HUES64 (cell line): ENCODE results near the gene IGF1.

Experiments used
- H3K27ac ChIP-seq: 2 replicates; pipeline ENCODE4 v1.7.0; 2013; ENCODE audit warnings: low read depth, low read length, inconsistent platforms
- H3K27me3 ChIP-seq: 2 replicates; pipeline ENCODE4 v1.6.1; 2013; ENCODE audit warnings: mild to moderate bottlenecking, low read length; ENCODE audit not compliant: insufficient read depth
- H3K36me3 ChIP-seq: 2 replicates; pipeline ENCODE4 v1.6.1; 2013; ENCODE audit warnings: mild to moderate bottlenecking, low read length; ENCODE audit not compliant: insufficient read depth
- H3K4me1 ChIP-seq: 2 replicates; pipeline ENCODE4 v1.6.1; 2013; ENCODE audit warnings: mild to moderate bottlenecking, low read length, moderate library complexity; ENCODE audit not compliant: insufficient read depth
- H3K4me3 ChIP-seq: 2 replicates; pipeline ENCODE4 v1.5.1; 2013; ENCODE audit warnings: mild to moderate bottlenecking, low read length, moderate library complexity
- H3K9ac ChIP-seq: 2 replicates; pipeline ENCODE4 v1.6.1; 2013; ENCODE audit warnings: mild to moderate bottlenecking, low read depth, low read length
- H3K9me3 ChIP-seq: 2 replicates; pipeline ENCODE4 v1.6.1; 2013; ENCODE audit warnings: low read depth, low read length; ENCODE audit not compliant: insufficient read depth
- WGBS: fragments of 150-250, 120-280 bp; methylation state at CpG from one replicate; pipeline ENCODE4 v1.1.7; 2013; ENCODE audit warnings: missing lambda C conversion rate; 5-methylcytosine and 5-hydroxymethylcytosine counted together

The IGF1 gene

GRCh38 chr12:102474438-102475064 lies 5.8 kb downstream of the IGF1 start:
- Histone ChIP-seq H3K9me3 (no peaks in the 10 kb centered on the region), H3K27ac (no peak overlapping the region), H3K4me3 (no peak overlapping the region), H3K4me1 (peaks cover 17% of the 10 kb centered on the region), H3K36me3 (no peaks in the 10 kb centered on the region), H3K9ac (no peak overlapping the region), H3K27me3 (no peaks in the 10 kb centered on the region)
- WGBS = 96% methylated on average over 3 of the region's 3 CpGs

GRCh38 chr12:102472496-102472895 lies 7.9 kb downstream of the IGF1 start:
- no peak overlapping the region for H3K4me3 ChIP-seq
- no peaks in the 10 kb centered on the region for H3K27me3 ChIP-seq
- no peaks in the 10 kb centered on the region for H3K36me3 ChIP-seq
- H3K27ac ChIP-seq = no peak overlapping the region
- H3K4me1 ChIP-seq = 0 out of 2 replicates have a peak, but pooled peaks cover 2% of the 10 kb centered on the region
- no peak overlapping the region for H3K9ac ChIP-seq
- H3K9me3 ChIP-seq = no peaks in the 10 kb centered on the region
- 100% methylated on average over 1 of the region's 1 CpG for WGBS

GRCh38 chr12:102471556-102471955 lies 8.8 kb downstream of the IGF1 start:
- Histone ChIP-seq H3K4me3 (no peak overlapping the region), H3K36me3 (no peaks in the 10 kb centered on the region), H3K9ac (no peak overlapping the region), H3K4me1 (0 out of 2 replicates have a peak, but pooled peaks cover 2% of the 10 kb centered on the region), H3K27me3 (no peaks in the 10 kb centered on the region), H3K27ac (no peak overlapping the region), H3K9me3 (no peaks in the 10 kb centered on the region)
- no CpG with 5 or more reads among the region's 2 CpGs for WGBS

- Histone ChIP-seq H3K27me3 (no peaks in the 10 kb centered on the region), H3K4me1 (0 out of 2 replicates have a peak, but pooled peaks cover 2% of the 10 kb centered on the region), H3K36me3 (no peaks in the 10 kb centered on the region), H3K9me3 (no peaks in the 10 kb centered on the region), H3K27ac (no peak overlapping the region), H3K4me3 (no peak overlapping the region), H3K9ac (no peak overlapping the region)
- 100% methylated on average over 3 of the region's 3 CpGs for WGBS
Measured at GRCh38 chr12:102470945-102471344, 9.4 kb downstream of the IGF1 start.

- no peak overlapping the region for H3K27ac ChIP-seq
- H3K9me3 ChIP-seq = no peaks in the 10 kb centered on the region
- 95% methylated on average over 5 of the region's 5 CpGs for WGBS
- H3K9ac ChIP-seq = no peak overlapping the region
- no peak overlapping the region for H3K4me3 ChIP-seq
- H3K36me3 ChIP-seq = no peaks in the 10 kb centered on the region
- no peaks in the 10 kb centered on the region for H3K4me1 ChIP-seq
- no peaks in the 10 kb centered on the region for H3K27me3 ChIP-seq
Measured at GRCh38 chr12:102468261-102468915, 12.0 kb downstream of the IGF1 start.

- Histone ChIP-seq H3K4me3 (no peak overlapping the region), H3K9me3 (no peaks in the 10 kb centered on the region), H3K4me1 (peaks cover 8% of the 10 kb centered on the region; the same call in 1 of the 2 replicates), H3K27ac (no peak overlapping the region), H3K9ac (no peak overlapping the region), H3K27me3 (no peaks in the 10 kb centered on the region), H3K36me3 (no peaks in the 10 kb centered on the region)
- 93% methylated on average over 9 of the region's 9 CpGs for WGBS
Measured at GRCh38 chr12:102465762-102466560, 14.4 kb downstream of the IGF1 start.

GRCh38 chr12:102463659-102464249 lies 16.6 kb downstream of the IGF1 start:
- H3K27me3 ChIP-seq = no peaks in the 10 kb centered on the region
- no peaks in the 10 kb centered on the region for H3K9me3 ChIP-seq
- no peaks in the 10 kb centered on the region for H3K36me3 ChIP-seq
- no peak overlapping the region for H3K9ac ChIP-seq
- H3K4me1 ChIP-seq = peaks cover 8% of the 10 kb centered on the region; the same call in 1 of the 2 replicates
- H3K27ac ChIP-seq = no peak overlapping the region
- H3K4me3 ChIP-seq = no peak overlapping the region
- WGBS = 96% methylated on average over 2 of the region's 2 CpGs

- Histone ChIP-seq H3K4me3 (no peak overlapping the region), H3K4me1 (peaks cover 8% of the 10 kb centered on the region; the same call in 1 of the 2 replicates), H3K9ac (no peak overlapping the region), H3K9me3 (no peaks in the 10 kb centered on the region), H3K36me3 (no peaks in the 10 kb centered on the region), H3K27ac (no peak overlapping the region), H3K27me3 (no peaks in the 10 kb centered on the region)
- WGBS = 92% methylated on average over 7 of the region's 8 CpGs
Measured at GRCh38 chr12:102462795-102463465, 17.4 kb downstream of the IGF1 start.

GRCh38 chr12:102462386-102462785 lies 18.0 kb downstream of the IGF1 start:
- 100% methylated on average over 1 of the region's 1 CpG for WGBS
- Histone ChIP-seq H3K36me3 (no peaks in the 10 kb centered on the region), H3K27ac (no peak overlapping the region)

GRCh38 chr12:102461501-102461900 lies 18.9 kb downstream of the IGF1 start:
- Histone ChIP-seq H3K36me3 (no peaks in the 10 kb centered on the region), H3K4me1 (peaks cover 8% of the 10 kb centered on the region; the same call in 1 of the 2 replicates), H3K9me3 (no peaks in the 10 kb centered on the region), H3K4me3 (no peak overlapping the region), H3K27me3 (no peaks in the 10 kb centered on the region), H3K27ac (no peak overlapping the region), H3K9ac (no peak overlapping the region)
- 100% methylated on average over 1 of the region's 1 CpG for WGBS

More at GRCh38 chr12:102462386-102462785, 18.0 kb downstream of the IGF1 start:
- Histone ChIP-seq H3K9ac (no peak overlapping the region), H3K9me3 (no peaks in the 10 kb centered on the region), H3K27me3 (no peaks in the 10 kb centered on the region), H3K4me1 (peaks cover 8% of the 10 kb centered on the region; the same call in 1 of the 2 replicates), H3K4me3 (no peak overlapping the region)
